ENCODE measurements around the gene NNMT. TPM values are rescaled to one million over a fixed set of nuclear protein-coding genes. Genes with fewer than 3 reads are reported as not detected.

Gene NNMT
- total RNA-seq, 1 donor from 2014 or later, result 375 TPM

GRCh38 chr11:114288136-114288535 lies 8.1 kb upstream of the NNMT start:
- Mint-ChIP-seq H3K27ac (ENCODE audit: unreplicated experiment) (no peak overlapping the region), H3K27me3 (ENCODE audit: low read depth) (no peaks in the 10 kb centered on the region), H3K4me3 (ENCODE audit: unreplicated experiment) (no peak overlapping the region), H3K4me1 (ENCODE audit: low read depth) (peaks cover 45% of the 10 kb centered on the region), H3K9me3 (ENCODE audit: low read depth) (peaks cover 15% of the 10 kb centered on the region), H3K36me3 (ENCODE audit: low read depth) (peaks cover 11% of the 10 kb centered on the region)
- TF ChIP-seq CTCF (IDR thresholded peaks at IDR 0.05), result no peak
- no peak for DNase-seq (ENCODE audit: low spot score)

GRCh38 chr11:114289779-114290178 lies 6.4 kb upstream of the NNMT start:
- H3K4me1 Mint-ChIP-seq (ENCODE audit: low read depth), result peaks cover 62% of the 10 kb centered on the region
- no peak for TF ChIP-seq CTCF (IDR thresholded peaks at IDR 0.05)
- H3K4me3 Mint-ChIP-seq (ENCODE audit: unreplicated experiment), result no peak overlapping the region
- H3K27ac Mint-ChIP-seq (ENCODE audit: unreplicated experiment), result no peak overlapping the region
- no peaks in the 10 kb centered on the region for H3K27me3 Mint-ChIP-seq (ENCODE audit: low read depth)
- H3K9me3 Mint-ChIP-seq (ENCODE audit: low read depth), result peaks cover 20% of the 10 kb centered on the region
- peaks cover 11% of the 10 kb centered on the region for H3K36me3 Mint-ChIP-seq (ENCODE audit: low read depth)
- DNase-seq (ENCODE audit: low spot score), result no peak

- H3K36me3 Mint-ChIP-seq (ENCODE audit: low read depth), result peaks cover 11% of the 10 kb centered on the region
- peaks cover 20% of the 10 kb centered on the region for H3K9me3 Mint-ChIP-seq (ENCODE audit: low read depth)
- H3K4me3 Mint-ChIP-seq (ENCODE audit: unreplicated experiment), result no peak overlapping the region
- H3K27me3 Mint-ChIP-seq (ENCODE audit: low read depth), result no peaks in the 10 kb centered on the region
- H3K4me1 Mint-ChIP-seq (ENCODE audit: low read depth), result peaks cover 63% of the 10 kb centered on the region
- DNase-seq (ENCODE audit: low spot score), result no peak
- TF ChIP-seq CTCF (IDR thresholded peaks at IDR 0.05), result no peak
- peak overlapping the region; percentile 33 for H3K27ac Mint-ChIP-seq (ENCODE audit: unreplicated experiment)
Observed at GRCh38 chr11:114290503-114291235, 5.5 kb upstream of the NNMT start.

- Mint-ChIP-seq H3K27ac (ENCODE audit: unreplicated experiment) (peak overlapping the region; percentile 100), H3K9me3 (ENCODE audit: low read depth) (peaks cover 20% of the 10 kb centered on the region), H3K36me3 (ENCODE audit: low read depth) (peaks cover 11% of the 10 kb centered on the region), H3K4me3 (ENCODE audit: unreplicated experiment) (no peak overlapping the region), H3K4me1 (ENCODE audit: low read depth) (peaks cover 63% of the 10 kb centered on the region), H3K27me3 (ENCODE audit: low read depth) (no peaks in the 10 kb centered on the region)
- TF ChIP-seq CTCF (IDR thresholded peaks at IDR 0.05), result no peak
- DNase-seq (ENCODE audit: low spot score), result no peak
Observed at GRCh38 chr11:114291381-114291780, 4.8 kb upstream of the NNMT start.

GRCh38 chr11:114291842-114292680 lies 4.1 kb upstream of the NNMT start:
- no peak for DNase-seq (ENCODE audit: low spot score)
- Mint-ChIP-seq H3K27ac (ENCODE audit: unreplicated experiment) (peak overlapping the region; percentile 100), H3K4me3 (ENCODE audit: unreplicated experiment) (peak overlapping the region; percentile 48), H3K36me3 (ENCODE audit: low read depth) (peaks cover 11% of the 10 kb centered on the region), H3K9me3 (ENCODE audit: low read depth) (peaks cover 20% of the 10 kb centered on the region), H3K27me3 (ENCODE audit: low read depth) (no peaks in the 10 kb centered on the region), H3K4me1 (ENCODE audit: low read depth) (peaks cover 63% of the 10 kb centered on the region)
- TF ChIP-seq CTCF (IDR thresholded peaks at IDR 0.05), result no peak

Measured in chondrocyte (in vitro differentiated cells).